HuH-7 (cell line): ENCODE results near the gene COL4A4.
"Not testable (repeated sequence)": the region's sequence is repeated elsewhere in the genome, so short reads cannot be mapped to it uniquely, and the experiment has no call there.

Source experiments
- DNase-seq: peaks from one replicate; pipeline ENCODE4 v3.0.0; 2011; ENCODE audit warnings: low spot score

The COL4A4 gene

DNA sequence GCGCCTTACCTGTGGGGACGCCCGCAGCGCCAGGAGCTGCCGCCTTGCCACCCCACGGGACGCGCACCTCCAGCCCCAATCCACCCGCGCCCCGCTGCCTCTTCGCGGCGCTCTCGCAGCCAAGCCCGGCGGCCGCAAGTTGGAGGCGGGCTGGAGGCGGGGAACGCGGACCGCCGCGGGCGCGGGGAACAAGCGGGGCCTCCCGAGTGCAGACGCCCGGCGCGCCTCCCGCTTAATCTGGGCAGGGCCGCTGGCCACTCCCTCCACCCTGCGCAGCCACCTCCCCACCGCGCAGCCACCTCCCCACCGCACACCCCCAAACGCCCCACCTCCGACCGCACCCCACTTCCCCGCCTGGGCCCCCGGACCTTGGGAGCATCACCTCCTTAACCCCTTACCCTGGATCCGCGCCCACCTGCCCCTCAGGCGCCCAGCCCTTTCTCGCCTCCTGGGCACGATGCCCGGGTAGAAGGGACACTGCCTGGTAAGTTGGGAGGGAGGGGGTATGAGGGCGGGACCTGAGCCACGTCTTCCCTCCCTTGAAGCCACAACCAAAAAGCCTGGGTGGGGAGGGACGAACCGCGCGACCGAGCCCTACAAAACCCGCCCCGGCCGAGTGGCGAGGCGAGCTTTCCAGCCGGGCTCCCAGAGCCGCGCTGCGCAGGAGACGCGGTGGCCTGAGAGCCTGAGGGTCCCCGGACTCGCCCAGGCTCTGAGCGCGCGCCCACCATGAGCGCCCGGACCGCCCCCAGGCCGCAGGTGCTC, at the start of gene COL4A4, which contains the start of gene COL4A3:
Gene COL4A4 (minus strand): TSS at position 208 of the 765 bp plus-strand sequence. CDS start 16,722 bp downstream, outside the sequence.
Gene COL4A3 (plus strand): TSS at position 627 of the 765 bp plus-strand sequence. CDS start 103 bp downstream, at position 730.
- peak; percentile 30 for DNase-seq

- no peak for DNase-seq
Observed at GRCh38 chr2:227207573-227207972, 43.6 kb upstream of the COL4A4 start.

DNA sequence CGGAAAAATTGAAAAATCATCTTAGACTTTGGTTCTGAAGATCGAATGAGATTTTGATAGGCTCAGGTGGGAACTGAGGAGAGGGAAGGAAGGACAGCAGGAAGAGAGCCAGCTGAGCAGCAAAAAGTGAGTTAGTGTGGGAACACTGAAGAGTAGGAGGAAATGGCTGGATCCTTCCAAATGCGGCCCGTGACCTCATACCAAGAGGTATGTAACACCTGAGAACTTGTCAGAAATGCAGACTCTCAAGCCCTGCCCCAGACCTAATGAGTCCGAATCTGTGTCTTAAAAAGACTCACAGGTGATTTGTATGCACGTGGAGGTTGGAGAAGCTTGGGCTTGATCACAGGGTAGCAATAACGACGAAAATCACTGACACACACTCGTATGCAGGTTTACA, 42.4 kb upstream of the COL4A4 start:
- DNase-seq = no peak

DNA sequence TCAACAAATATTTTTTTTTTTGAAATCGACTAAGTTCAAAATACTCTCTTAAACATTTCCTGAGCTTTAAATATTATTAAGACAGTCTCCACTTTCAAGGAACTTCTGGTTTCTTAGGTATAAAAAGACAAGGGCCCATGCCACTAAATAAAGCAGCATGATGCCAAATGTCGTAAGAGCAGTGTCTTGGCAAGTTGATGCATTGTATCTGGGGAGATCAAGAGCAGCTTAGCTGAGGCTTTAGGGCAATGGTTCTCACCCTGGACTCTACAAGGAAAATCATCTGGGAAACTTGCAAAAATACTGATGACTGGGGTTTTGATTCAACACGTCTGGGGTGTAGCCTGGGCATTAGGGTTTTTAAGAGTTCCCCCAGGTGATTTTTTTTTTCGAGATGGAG, 41.7 kb upstream of the COL4A4 start:
- no peak for DNase-seq

GRCh38 chr2:227204452-227204851, 40.4 kb upstream of the COL4A4 start:
- no peak for DNase-seq

- no peak for DNase-seq
Observed at GRCh38 chr2:227201771-227202170, 37.8 kb upstream of the COL4A4 start.

GRCh38 chr2:227198866-227199265, 34.9 kb upstream of the COL4A4 start:
- DNase-seq = no peak

- no peak for DNase-seq
Observed at GRCh38 chr2:227194219-227194618, 30.2 kb upstream of the COL4A4 start.

- DNase-seq = no peak
Observed at GRCh38 chr2:227192491-227192890, 28.5 kb upstream of the COL4A4 start.

DNA sequence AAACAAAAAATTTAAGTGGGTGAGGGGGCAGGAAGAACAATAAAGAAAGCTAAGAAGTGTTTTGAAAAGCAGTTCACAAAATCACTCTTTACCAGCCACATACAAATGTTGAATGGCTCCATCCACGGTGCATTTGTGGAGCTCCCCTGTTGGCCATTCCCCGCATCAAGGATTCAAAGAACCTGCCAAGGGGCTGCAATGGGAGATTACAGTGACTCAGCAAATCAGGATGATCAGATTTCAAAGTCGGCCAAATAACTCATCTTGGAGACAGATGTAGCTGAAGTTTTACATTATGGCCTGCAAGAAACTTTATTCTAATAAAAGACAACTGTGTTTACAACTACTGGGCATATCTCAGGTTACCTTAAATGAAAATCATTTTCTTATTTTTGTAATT, 27.4 kb upstream of the COL4A4 start:
- no peak for DNase-seq

GRCh38 chr2:227188292-227188691, 24.3 kb upstream of the COL4A4 start:
- DNase-seq = no peak

DNA sequence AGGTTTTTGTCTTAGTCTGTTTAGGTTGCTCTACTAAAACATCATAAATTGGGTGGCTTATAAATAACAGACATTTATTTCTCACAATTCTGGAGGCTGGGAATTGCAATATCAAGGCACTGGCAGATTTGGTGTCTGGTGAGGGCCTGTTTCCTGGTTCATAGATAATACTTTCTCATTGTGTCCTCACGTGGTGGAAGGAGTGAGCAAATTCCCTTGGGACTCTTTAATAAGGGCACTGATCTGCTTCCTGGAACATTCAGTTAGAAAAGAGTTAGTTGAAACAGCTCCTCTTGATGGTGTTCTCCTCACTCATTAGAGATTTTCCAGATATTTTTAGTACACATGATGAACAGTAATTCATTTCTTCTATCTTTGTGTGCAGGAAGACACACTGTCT, 22.7 kb upstream of the COL4A4 start:
- DNase-seq = no peak

GRCh38 chr2:227185615-227186232, 21.7 kb upstream of the COL4A4 start:
- no peak for DNase-seq

GRCh38 chr2:227183657-227184367, 19.8 kb upstream of the COL4A4 start:
- no peak for DNase-seq

GRCh38 chr2:227182765-227183164, 18.8 kb upstream of the COL4A4 start:
- DNase-seq = no peak

- DNase-seq = no peak
Observed at GRCh38 chr2:227180770-227181169, 16.8 kb upstream of the COL4A4 start.

DNA sequence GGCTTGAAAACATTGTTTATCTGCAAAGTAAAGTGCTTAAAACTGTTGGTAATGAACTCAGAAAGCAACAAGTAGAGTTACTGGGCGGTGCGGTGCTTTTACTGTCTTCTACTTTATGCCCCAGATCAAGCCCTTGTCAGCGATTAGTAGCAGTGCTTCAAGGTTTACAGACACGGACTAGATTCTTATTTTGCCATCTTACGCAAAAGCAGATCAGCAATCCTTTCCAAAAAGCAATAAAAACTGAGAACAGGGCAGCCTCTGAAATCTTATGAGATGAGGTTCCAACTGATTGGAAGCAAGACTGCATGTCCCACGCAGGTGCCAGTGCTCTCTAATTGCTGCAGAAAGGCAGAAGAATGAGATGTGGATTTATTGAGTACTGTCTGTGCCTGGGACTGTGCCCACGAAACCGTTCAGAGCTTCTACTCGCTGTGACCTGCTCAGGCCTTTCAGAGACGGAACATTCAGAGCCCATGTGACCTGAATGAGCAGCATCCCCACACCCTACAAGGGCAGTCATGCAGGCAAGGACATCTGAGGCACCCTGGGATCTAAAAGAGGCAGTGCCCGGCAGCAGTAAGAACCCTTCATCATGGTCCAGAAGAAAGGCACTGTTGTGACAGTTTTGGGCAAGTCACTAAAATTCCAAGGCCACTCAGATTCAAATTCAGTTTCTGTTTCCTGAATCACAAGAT, 16.1 kb upstream of the COL4A4 start:
- DNase-seq = no peak

DNA sequence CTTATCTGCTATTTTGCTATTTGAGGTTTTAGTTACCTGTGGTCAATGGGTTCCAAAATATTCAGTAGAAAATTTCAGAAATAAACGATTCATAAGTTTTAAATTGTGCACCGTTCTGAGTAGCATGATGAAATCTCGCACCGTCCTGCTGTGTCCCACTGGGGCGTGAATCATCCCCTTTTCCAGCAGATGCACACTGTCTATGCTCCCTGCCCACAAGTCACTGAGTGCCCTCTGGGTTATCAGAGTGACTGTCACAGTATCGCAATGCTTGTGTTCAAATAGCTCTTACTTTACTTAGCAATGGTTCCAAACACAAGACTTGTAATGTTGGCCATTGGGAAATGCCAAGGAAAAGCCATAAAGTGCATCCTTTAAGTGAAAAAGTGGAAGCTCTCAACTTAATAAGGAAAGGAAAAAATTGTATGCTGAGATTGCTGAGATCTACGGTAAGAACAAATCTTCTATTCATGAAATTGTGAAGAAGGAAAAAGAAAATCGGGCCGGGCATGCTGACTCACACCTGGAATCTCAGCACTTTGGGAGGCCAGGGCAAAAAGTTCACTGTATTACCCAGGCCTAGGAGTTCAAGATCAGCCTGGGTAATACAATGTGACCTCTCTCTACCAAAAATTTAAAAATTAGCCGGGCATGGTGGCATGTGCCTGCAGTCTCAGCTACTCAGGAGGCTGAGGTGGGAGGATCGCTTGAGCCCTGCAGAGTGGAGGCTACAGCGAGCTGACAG, 13.8 kb upstream of the COL4A4 start:
- no peak for DNase-seq

DNA sequence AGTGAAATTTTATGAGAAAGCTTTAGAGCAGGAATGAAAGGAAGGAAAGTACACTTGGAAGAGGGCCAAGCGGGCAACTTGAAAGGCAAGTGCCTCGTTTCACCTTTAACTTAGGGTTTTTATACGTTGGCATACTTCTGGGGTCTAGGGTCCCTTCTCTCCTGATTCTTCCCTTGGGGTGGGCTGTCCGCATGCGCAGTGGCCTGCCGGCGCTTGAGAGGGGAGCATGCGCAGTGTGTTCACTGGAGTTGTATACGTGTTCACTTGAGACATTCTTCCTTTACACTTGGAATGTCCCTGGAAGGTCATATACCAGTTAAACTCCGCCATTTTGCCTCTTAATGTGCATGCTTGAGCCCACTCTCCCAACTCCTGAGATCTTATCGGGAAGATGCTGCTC, 7.8 kb upstream of the COL4A4 start:
- not testable (repeated sequence) for DNase-seq

GRCh38 chr2:227164763-227165291, 822 bp upstream of the COL4A4 start:
- peak; percentile 17 for DNase-seq

DNA sequence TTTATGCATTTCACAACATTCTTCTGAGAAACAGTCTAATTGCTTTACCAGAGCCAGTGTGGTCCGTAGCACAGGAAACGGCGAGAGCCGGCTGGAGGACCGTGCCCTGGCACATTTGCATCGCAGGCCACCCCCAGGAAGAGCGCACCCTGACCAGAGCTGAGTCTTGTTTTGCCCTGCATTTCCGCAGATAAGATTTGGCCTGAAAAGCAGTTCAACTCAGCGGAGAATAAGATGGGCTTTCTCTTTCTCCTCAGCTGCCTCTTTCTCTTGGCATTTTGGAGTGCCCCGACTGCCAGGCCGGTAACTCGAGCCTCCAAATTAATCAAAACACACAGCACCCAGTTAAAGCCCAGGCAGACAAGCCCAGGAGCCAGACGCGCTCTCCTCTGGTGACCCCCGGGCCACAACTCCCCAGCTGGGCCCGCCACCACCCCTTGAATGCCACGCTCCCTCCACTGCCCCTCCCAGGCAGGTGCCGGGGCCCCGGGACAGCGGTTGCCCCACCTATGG, 464 bp downstream of the COL4A4 start:
- no peak for DNase-seq
